MM.1S (cell line): ENCODE measurements around the gene FBN2.

ENCODE experiments used
- DNase-seq: peaks from one replicate; pipeline ENCODE4 v3.0.0-alpha.2; 2015
- H2AFZ ChIP-seq: fragments of 300-600 bp; sonication (generic); 2 replicates; pipeline ENCODE4 v1.6.0; 2016; ENCODE audit warnings: antibody characterized with exemption, low read length
- H3F3A ChIP-seq: fragments of 300-600 bp; sonication (generic); 2 replicates; pipeline ENCODE4 v1.6.1; 2016; ENCODE audit warnings: mild to moderate bottlenecking, antibody characterized with exemption, low read length, moderate library complexity, mixed read lengths; ENCODE audit not compliant: insufficient read depth
- H3K27ac ChIP-seq: fragments of 300-600 bp; sonication (generic); 2 replicates; pipeline ENCODE4 v1.5.1; 2016; ENCODE audit warnings: mild to moderate bottlenecking, low read length
- H3K27me3 ChIP-seq: fragments of 300-600 bp; sonication (generic); replicated peaks from 2 replicates; pipeline ENCODE4 v1.6.0; 2016; ENCODE audit warnings: low read length; ENCODE audit not compliant: insufficient read depth
- H3K36me3 ChIP-seq: fragments of 300-600 bp; sonication (generic); replicated peaks from 2 replicates; pipeline ENCODE4 v1.6.1; 2016; ENCODE audit warnings: mild to moderate bottlenecking, low read length, mixed read lengths; ENCODE audit not compliant: insufficient read depth
- H3K4me1 ChIP-seq: fragments of 300-600 bp; sonication (generic); 2 replicates; pipeline ENCODE4 v1.6.1; 2016; ENCODE audit warnings: low read length, mixed read lengths
- H3K4me2 ChIP-seq: fragments of 300-600 bp; sonication (generic); 2 replicates; pipeline ENCODE4 v1.6.0; 2016; ENCODE audit warnings: low read depth, low read length
- H3K4me3 ChIP-seq: fragments of 300-600 bp; sonication (generic); 2 replicates; pipeline ENCODE4 v1.5.1; 2016; ENCODE audit warnings: low read length, mixed read lengths
- H3K79me2 ChIP-seq: fragments of 300-600 bp; sonication (generic); 2 replicates; pipeline ENCODE4 v1.6.1; 2016; ENCODE audit warnings: mixed run types, low read length, mixed read lengths
- H3K9ac ChIP-seq: fragments of 300-600 bp; sonication (generic); 2 replicates; pipeline ENCODE4 v1.6.1; 2016; ENCODE audit warnings: low read length, mixed read lengths
- H3K9me2 ChIP-seq: fragments of 300-600 bp; sonication (generic); replicated peaks from 2 replicates; pipeline ENCODE4 v1.6.1; 2016; ENCODE audit warnings: mild to moderate bottlenecking, low read length, mixed read lengths; ENCODE audit not compliant: insufficient read depth
- H3K9me3 ChIP-seq: fragments of 300-600 bp; sonication (generic); replicated peaks from 2 replicates; pipeline ENCODE4 v1.6.1; 2016; ENCODE audit warnings: mild to moderate bottlenecking, low read length, mixed read lengths; ENCODE audit not compliant: insufficient read depth
- H4K20me1 ChIP-seq: fragments of 300-600 bp; sonication (generic); 2 replicates; pipeline ENCODE4 v1.6.1; 2016; ENCODE audit warnings: mild to moderate bottlenecking, low read length, moderate library complexity, mixed read lengths; ENCODE audit not compliant: insufficient read depth
- EZH2 ChIP-seq: fragments of 300-600 bp; sonication (generic); optimal IDR thresholded peaks from 2 replicates; pipeline ENCODE3; 2017; ENCODE audit warnings: low read depth, mild to moderate bottlenecking, antibody characterized with exemption, low read length, mixed read lengths
- EZH2phosphoT487 ChIP-seq: fragments of 300-600 bp; sonication (generic); IDR thresholded peaks from 2 replicates; pipeline ENCODE4 v1.6.1; 2018; ENCODE audit warnings: antibody characterized with exemption, low read length
- TF ChIP-seq, protein P1 (sequence below): fragments of 300-600 bp; sonication (generic); IDR thresholded peaks from 2 replicates; pipeline ENCODE4 v1.5.1; 2016; ENCODE audit warnings: antibody characterized with exemption, low read length, mixed read lengths

FBN2 gene

DNA sequence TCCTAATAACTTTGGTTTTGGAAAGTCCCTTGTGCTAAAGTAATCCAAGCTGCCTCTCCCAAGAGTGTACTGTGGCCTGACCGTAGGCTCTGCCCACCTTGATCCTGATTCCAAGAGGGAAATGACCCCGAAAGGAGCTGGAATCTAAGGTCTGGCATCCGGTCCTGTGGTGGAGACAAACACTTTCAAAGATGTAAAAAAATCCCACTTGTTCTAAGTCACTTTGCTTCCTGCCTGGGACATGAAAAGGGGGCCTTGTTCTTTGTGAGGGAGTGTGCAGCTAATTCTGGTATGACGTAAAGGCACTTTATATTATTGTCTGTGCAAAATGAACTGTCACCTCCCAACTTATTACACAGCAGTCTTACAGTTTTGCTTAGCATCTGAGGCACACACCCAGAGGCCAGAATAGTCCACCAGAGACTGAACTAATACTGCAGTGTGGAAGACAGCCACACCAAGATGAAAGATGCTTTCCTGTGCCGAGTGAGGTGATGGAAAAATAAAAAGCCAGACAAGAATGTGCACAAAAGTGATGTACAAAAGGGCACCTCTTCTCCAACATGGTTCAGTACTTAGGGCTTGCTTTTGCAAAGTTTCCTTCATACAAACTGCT lies 325.7 kb downstream of the FBN2 start:
- Histone ChIP-seq H3K4me1 (no peaks in the 10 kb centered on the region), H3K27me3 (no peaks in the 10 kb centered on the region), H4K20me1 (no peaks in the 10 kb centered on the region), H3F3A (no peaks in the 10 kb centered on the region), H3K36me3 (no peaks in the 10 kb centered on the region), H3K9ac (no peak overlapping the region), H3K79me2 (no peaks in the 10 kb centered on the region), H3K9me3 (no peaks in the 10 kb centered on the region), H3K9me2 (no peaks in the 10 kb centered on the region), H3K27ac (no peak overlapping the region), H3K4me2 (no peak overlapping the region), H2AFZ (no peak overlapping the region), H3K4me3 (no peak overlapping the region)
- no peak for DNase-seq
- TF ChIP-seq, protein P1, sequence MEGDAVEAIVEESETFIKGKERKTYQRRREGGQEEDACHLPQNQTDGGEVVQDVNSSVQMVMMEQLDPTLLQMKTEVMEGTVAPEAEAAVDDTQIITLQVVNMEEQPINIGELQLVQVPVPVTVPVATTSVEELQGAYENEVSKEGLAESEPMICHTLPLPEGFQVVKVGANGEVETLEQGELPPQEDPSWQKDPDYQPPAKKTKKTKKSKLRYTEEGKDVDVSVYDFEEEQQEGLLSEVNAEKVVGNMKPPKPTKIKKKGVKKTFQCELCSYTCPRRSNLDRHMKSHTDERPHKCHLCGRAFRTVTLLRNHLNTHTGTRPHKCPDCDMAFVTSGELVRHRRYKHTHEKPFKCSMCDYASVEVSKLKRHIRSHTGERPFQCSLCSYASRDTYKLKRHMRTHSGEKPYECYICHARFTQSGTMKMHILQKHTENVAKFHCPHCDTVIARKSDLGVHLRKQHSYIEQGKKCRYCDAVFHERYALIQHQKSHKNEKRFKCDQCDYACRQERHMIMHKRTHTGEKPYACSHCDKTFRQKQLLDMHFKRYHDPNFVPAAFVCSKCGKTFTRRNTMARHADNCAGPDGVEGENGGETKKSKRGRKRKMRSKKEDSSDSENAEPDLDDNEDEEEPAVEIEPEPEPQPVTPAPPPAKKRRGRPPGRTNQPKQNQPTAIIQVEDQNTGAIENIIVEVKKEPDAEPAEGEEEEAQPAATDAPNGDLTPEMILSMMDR: no peak
- TF ChIP-seq EZH2phosphoT487 (no peak), EZH2 (no peak)

DNA sequence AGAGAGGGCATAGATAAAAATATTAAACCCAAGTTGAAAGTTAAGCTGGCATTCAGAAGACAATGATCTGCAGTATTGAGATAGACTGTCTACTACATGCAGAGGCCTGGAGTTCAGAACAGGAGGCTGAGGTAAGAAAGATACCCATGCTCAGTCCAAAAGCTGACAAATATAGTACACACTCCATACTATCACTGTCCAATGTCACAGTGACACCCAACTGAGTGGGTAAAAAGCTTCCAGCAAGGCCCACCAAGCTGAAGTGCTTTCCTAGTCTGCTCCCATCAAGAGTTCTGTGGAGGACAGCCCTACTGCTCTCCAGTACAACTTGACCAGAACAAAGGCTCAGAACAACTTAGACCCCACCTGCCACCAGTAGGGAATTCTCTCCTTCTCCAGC lies 329.6 kb downstream of the FBN2 start:
- Histone ChIP-seq H3K4me1 (no peaks in the 10 kb centered on the region), H3K4me2 (no peak overlapping the region)

More for the DNA sequence above, 329.6 kb downstream of the FBN2 start:
- Histone ChIP-seq H3K9me2 (no peaks in the 10 kb centered on the region), H3K9me3 (no peaks in the 10 kb centered on the region), H3K79me2 (no peaks in the 10 kb centered on the region), H3K9ac (no peak overlapping the region), H3K36me3 (no peaks in the 10 kb centered on the region), H2AFZ (no peak overlapping the region), H3F3A (no peaks in the 10 kb centered on the region), H4K20me1 (no peaks in the 10 kb centered on the region), H3K4me3 (no peak overlapping the region), H3K27ac (no peak overlapping the region), H3K27me3 (no peaks in the 10 kb centered on the region)
- TF ChIP-seq, protein P1: no peak
- no peak for DNase-seq
